Mesenteric fat pad (tissue), 1 donor: Measurements from ENCODE around the gene ZNF786. TPM values are rescaled to one million over a fixed set of nuclear protein-coding genes. Genes with fewer than 3 reads are reported as not detected.
"Not testable (repeated sequence)": the region's sequence is repeated elsewhere in the genome, so short reads cannot be mapped to it uniquely, and the experiment has no call there.

Experiments
- DNase-seq: peaks from one replicate; pipeline ENCODE4 v3.0.0-alpha.2; 2020; ENCODE audit warnings: low spot score
- total RNA-seq: library from RNA; stranded (reverse); fragmentation: NEBNext Ultra II Directional; extraction: Animal tissue kit (Norgen Biotek cat#: 25700); gene quantifications from one replicate; pipeline ENCODE4 v1.2.1, GENCODE V29; 2021
- donor health status: DM: yes; HTN: yes; CAD: no.

ZNF786 gene
- total RNA-seq, 1 donor from 2014 or later: 3.8 TPM

- DNase-seq: no peak
These were observed 8.6 kb downstream of the ZNF786 start for GRCh38 chr7:149081914-149082313.

GRCh38 chr7:149077594-149077993 is 12.9 kb downstream of the ZNF786 start:
- no peak for DNase-seq

- DNase-seq: no peak
These were observed 15.2 kb downstream of the ZNF786 start for GRCh38 chr7:149075286-149075685.

- no peak for DNase-seq
These were observed 16.2 kb downstream of the ZNF786 start for GRCh38 chr7:149074116-149074885.

- DNase-seq: no peak
These were observed 18.1 kb downstream of the ZNF786 start for GRCh38 chr7:149072438-149072775.

GRCh38 chr7:149071641-149072437 is 18.7 kb downstream of the ZNF786 start:
- no peak for DNase-seq

GRCh38 chr7:149071182-149071635 is 19.3 kb downstream of the ZNF786 start:
- no peak for DNase-seq

GRCh38 chr7:149070372-149071125 is 20.0 kb downstream of the ZNF786 start:
- no peak for DNase-seq

- DNase-seq: no peak
These were observed 22.6 kb downstream of the ZNF786 start for GRCh38 chr7:149067869-149068268.

- DNase-seq: no peak
These were observed 27.0 kb downstream of the ZNF786 start for GRCh38 chr7:149063476-149063875.

GRCh38 chr7:149062217-149062899 is 28.2 kb downstream of the ZNF786 start:
- not testable (repeated sequence) for DNase-seq

GRCh38 chr7:149060156-149060555 is 30.4 kb downstream of the ZNF786 start:
- no peak for DNase-seq

- no peak for DNase-seq
These were observed 36.6 kb downstream of the ZNF786 start for GRCh38 chr7:149053885-149054284.

GRCh38 chr7:149053384-149053783 is 37.1 kb downstream of the ZNF786 start:
- no peak for DNase-seq

- DNase-seq: no peak
These were observed 39.6 kb downstream of the ZNF786 start for GRCh38 chr7:149050941-149051340.

- no peak for DNase-seq
These were observed 41.7 kb downstream of the ZNF786 start for GRCh38 chr7:149048805-149049204.

- DNase-seq: no peak
These were observed 44.1 kb downstream of the ZNF786 start for GRCh38 chr7:149046416-149046815.

- DNase-seq: no peak
These were observed 46.6 kb downstream of the ZNF786 start for GRCh38 chr7:149043936-149044335.

- DNase-seq: no peak
These were observed 49.2 kb downstream of the ZNF786 start for GRCh38 chr7:149041350-149041749.

GRCh38 chr7:149038641-149039040 is 51.9 kb downstream of the ZNF786 start:
- DNase-seq: not testable (repeated sequence)

GRCh38 chr7:149036676-149037075 is 53.8 kb downstream of the ZNF786 start:
- DNase-seq: no peak
